ENCODE results near the gene POLR1E. TPM values are rescaled to one million over a fixed set of nuclear protein-coding genes. Genes with fewer than 3 reads are reported as not detected.

Gene POLR1E
- total and polyA plus RNA-seq, 2 donors (not counting 3 experiments of a cell fraction or from before 2014, with no cell fraction given): 9.0 to 21.2 TPM

DNA sequence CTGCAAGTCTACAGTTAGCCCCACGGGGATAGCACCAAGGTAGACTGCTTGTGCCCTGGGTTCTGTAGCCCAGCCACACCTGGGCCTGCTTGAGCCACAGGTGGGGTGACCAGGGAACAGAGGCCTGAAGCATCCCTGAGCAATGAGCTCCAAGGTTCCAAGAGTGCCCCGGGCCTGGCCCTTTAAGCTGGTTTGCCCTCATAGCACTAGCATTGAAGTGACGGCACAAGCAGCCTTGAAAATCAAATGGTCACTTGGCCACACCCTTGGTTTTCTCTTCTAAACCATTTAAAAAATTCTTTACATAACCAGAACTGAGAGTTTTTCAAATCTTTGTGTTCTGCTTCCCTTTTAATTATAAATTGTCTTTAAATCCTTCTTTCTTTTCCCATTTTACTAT lies 65.7 kb downstream of the POLR1E start:
- FAIRE-seq (no peak), DNase-seq (ENCODE audit: low read depth, low spot score) (no peak)
- POLR2A ChIA-PET: no interaction called here
- Histone ChIP-seq H3K4me3 (replicated peaks in 1 of 3; ENCODE audit: insufficient read depth in 1 of 3, low read depth in 1 of 3, low read length in 3 of 3) (no peak overlapping the region), H3K9me3 (replicated peaks; ENCODE audit: control insufficient read depth, insufficient read depth, low read length) (no peaks in the 10 kb centered on the region), H3K27ac (ENCODE audit: insufficient read depth, low read depth, low read length) (no peak overlapping the region), H3K4me2 (ENCODE audit: insufficient read depth, low read length) (no peak overlapping the region), H3K36me3 (ENCODE audit: control insufficient read depth in 2 of 2, extremely low read depth in 1 of 2, insufficient read depth in 2 of 2, low read length in 2 of 2) (no peaks in the 10 kb centered on the region), H3K9me1 (replicated peaks; ENCODE audit: control insufficient read depth, extremely low read depth, insufficient read depth, low read length) (no peaks in the 10 kb centered on the region), H2AFZ (ENCODE audit: low read depth, low read length) (no peak overlapping the region), H4K20me1 (replicated peaks; ENCODE audit: control insufficient read depth, extremely low read depth, insufficient read depth, low read length) (no peaks in the 10 kb centered on the region), H3K27me3 (ENCODE audit: control insufficient read depth in 2 of 2, insufficient read depth in 2 of 2, low read length in 2 of 2) (no peaks in the 10 kb centered on the region), H3K79me2 (ENCODE audit: control insufficient read depth, insufficient read depth, low read length) (no peaks in the 10 kb centered on the region), H3K4me1 (ENCODE audit: control insufficient read depth, extremely low read depth, insufficient read depth, low read length) (no peaks in the 10 kb centered on the region), H3K9ac (replicated peaks; ENCODE audit: extremely low read depth, insufficient read depth, low read length) (no peak overlapping the region)
- intact Hi-C loops (cut with micrococcal nuclease) (no loop called here), dilution Hi-C loops (cut with MboI; ENCODE audit: extremely low pct_ligation_motif_present, low sequenced_read_pairs) (no loop called here)
- no TSS peak for BruUV-seq (replicated peaks)
- CTCF ChIA-PET: interaction anchor here (0.5 kb wide), 1 partner anchor 70 kb away, joined by 3 read pairs; no protein-coding TSS in a partner anchor
- no peak for TF ChIP-seq POLR2A (IDR thresholded peaks at IDR 0.05; ENCODE audit: low read depth, low read length)
- TF ChIP-seq FOS (IDR thresholded peaks at IDR 0.05; ENCODE audit: borderline replicate concordance, insufficient read depth, low read length): no peak
- TF ChIP-seq POLR2AphosphoS5 (IDR thresholded peaks at IDR 0.05; ENCODE audit: insufficient read depth, low read depth, low read length): no peak
- no peak for TF ChIP-seq GATA2 (IDR thresholded peaks at IDR 0.05; ENCODE audit: insufficient read depth, insufficient read length, low read depth, low read length)
- no peak for TF ChIP-seq JUN (IDR thresholded peaks at IDR 0.05; ENCODE audit: borderline replicate concordance, insufficient read depth, insufficient read length, low read depth)
- no peak for TF ChIP-seq MYC (IDR thresholded peaks at IDR 0.05; ENCODE audit: low read depth, low read length)

DNA sequence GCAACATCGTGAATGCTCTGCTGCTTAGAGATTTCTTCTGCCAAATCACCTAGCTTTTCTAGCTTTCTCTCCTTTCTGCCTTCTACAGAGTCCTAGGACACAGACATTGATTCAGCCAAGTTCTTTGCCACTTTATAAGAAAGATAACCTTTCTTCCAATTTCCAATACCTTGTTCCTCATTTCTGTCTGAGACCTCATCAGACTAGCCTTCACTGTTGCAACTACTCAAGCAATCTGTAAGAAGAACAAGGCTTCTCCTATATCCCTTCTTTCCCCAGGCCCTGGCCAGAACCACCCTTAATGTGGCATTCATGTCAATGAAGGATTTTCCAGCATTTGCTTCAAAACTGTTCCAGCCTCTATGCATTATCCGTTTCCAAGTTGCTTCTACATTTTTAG lies 66.1 kb downstream of the POLR1E start:
- dilution Hi-C loops (cut with MboI; ENCODE audit: extremely low pct_ligation_motif_present, low sequenced_read_pairs): no loop called here
- Histone ChIP-seq H4K20me1 (replicated peaks; ENCODE audit: control insufficient read depth, extremely low read depth, insufficient read depth, low read length) (no peaks in the 10 kb centered on the region), H3K27ac (ENCODE audit: insufficient read depth, low read depth, low read length) (no peak overlapping the region), H3K4me1 (ENCODE audit: control insufficient read depth, extremely low read depth, insufficient read depth, low read length) (no peaks in the 10 kb centered on the region), H3K9me1 (replicated peaks; ENCODE audit: control insufficient read depth, extremely low read depth, insufficient read depth, low read length) (no peaks in the 10 kb centered on the region), H3K36me3 (ENCODE audit: control insufficient read depth in 2 of 2, extremely low read depth in 1 of 2, insufficient read depth in 2 of 2, low read length in 2 of 2) (no peaks in the 10 kb centered on the region), H3K9ac (replicated peaks; ENCODE audit: extremely low read depth, insufficient read depth, low read length) (no peak overlapping the region), H3K4me2 (ENCODE audit: insufficient read depth, low read length) (no peak overlapping the region), H2AFZ (ENCODE audit: low read depth, low read length) (no peak overlapping the region), H3K79me2 (ENCODE audit: control insufficient read depth, insufficient read depth, low read length) (no peaks in the 10 kb centered on the region), H3K27me3 (ENCODE audit: control insufficient read depth in 2 of 2, insufficient read depth in 2 of 2, low read length in 2 of 2) (no peaks in the 10 kb centered on the region), H3K4me3 (replicated peaks in 1 of 3; ENCODE audit: insufficient read depth in 1 of 3, low read depth in 1 of 3, low read length in 3 of 3) (no peak overlapping the region), H3K9me3 (replicated peaks; ENCODE audit: control insufficient read depth, insufficient read depth, low read length) (no peaks in the 10 kb centered on the region)
- intact Hi-C loops (cut with micrococcal nuclease): no loop called here
- FAIRE-seq: no peak
- DNase-seq (ENCODE audit: low read depth, low spot score): no peak
- no peak for TF ChIP-seq EZH2 (IDR thresholded peaks at IDR 0.05; ENCODE audit: borderline replicate concordance, low read depth, low read length, severe bottlenecking)
- no peak for TF ChIP-seq MYC (IDR thresholded peaks at IDR 0.05; ENCODE audit: low read depth, low read length)
- TF ChIP-seq POLR2A (IDR thresholded peaks at IDR 0.05; ENCODE audit: low read depth, low read length): no peak
- TF ChIP-seq GATA2 (IDR thresholded peaks at IDR 0.05; ENCODE audit: insufficient read depth, insufficient read length, low read depth, low read length): no peak
- TF ChIP-seq, protein P1, sequence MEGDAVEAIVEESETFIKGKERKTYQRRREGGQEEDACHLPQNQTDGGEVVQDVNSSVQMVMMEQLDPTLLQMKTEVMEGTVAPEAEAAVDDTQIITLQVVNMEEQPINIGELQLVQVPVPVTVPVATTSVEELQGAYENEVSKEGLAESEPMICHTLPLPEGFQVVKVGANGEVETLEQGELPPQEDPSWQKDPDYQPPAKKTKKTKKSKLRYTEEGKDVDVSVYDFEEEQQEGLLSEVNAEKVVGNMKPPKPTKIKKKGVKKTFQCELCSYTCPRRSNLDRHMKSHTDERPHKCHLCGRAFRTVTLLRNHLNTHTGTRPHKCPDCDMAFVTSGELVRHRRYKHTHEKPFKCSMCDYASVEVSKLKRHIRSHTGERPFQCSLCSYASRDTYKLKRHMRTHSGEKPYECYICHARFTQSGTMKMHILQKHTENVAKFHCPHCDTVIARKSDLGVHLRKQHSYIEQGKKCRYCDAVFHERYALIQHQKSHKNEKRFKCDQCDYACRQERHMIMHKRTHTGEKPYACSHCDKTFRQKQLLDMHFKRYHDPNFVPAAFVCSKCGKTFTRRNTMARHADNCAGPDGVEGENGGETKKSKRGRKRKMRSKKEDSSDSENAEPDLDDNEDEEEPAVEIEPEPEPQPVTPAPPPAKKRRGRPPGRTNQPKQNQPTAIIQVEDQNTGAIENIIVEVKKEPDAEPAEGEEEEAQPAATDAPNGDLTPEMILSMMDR (IDR thresholded peaks at IDR 0.05; ENCODE audit: extremely low read depth in 1 of 2, insufficient read depth in 1 of 2, low read depth in 1 of 2, low read length in 2 of 2): no peak
- no peak for TF ChIP-seq POLR2AphosphoS5 (IDR thresholded peaks at IDR 0.05; ENCODE audit: insufficient read depth, low read depth, low read length)
- TF ChIP-seq JUN (IDR thresholded peaks at IDR 0.05; ENCODE audit: borderline replicate concordance, insufficient read depth, insufficient read length, low read depth): no peak
- TF ChIP-seq, protein P2, sequence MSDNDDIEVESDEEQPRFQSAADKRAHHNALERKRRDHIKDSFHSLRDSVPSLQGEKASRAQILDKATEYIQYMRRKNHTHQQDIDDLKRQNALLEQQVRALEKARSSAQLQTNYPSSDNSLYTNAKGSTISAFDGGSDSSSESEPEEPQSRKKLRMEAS (IDR thresholded peaks at IDR 0.05; ENCODE audit: insufficient read depth, insufficient read length): no peak
- no peak for TF ChIP-seq FOS (IDR thresholded peaks at IDR 0.05; ENCODE audit: borderline replicate concordance, insufficient read depth, low read length)
- no TSS peak for BruUV-seq (replicated peaks)
- ChIA-PET CTCF (interaction anchor here (0.5 kb wide), 1 partner anchor 70 kb away, joined by 3 read pairs; no protein-coding TSS in a partner anchor), POLR2A (no interaction called here)
